Anterior cingulate cortex (tissue), 58 donors: ENCODE measurements around the gene F7.
"Not testable (repeated sequence)": the region's sequence is repeated elsewhere in the genome, so short reads cannot be mapped to it uniquely, and the experiment has no call there.

Experiments used
- DNase-seq, 58 donors: peaks; one replicate each; lab custom pipeline; 2025; lab: John Stamatoyannopoulos, UW

The F7 gene

DNA sequence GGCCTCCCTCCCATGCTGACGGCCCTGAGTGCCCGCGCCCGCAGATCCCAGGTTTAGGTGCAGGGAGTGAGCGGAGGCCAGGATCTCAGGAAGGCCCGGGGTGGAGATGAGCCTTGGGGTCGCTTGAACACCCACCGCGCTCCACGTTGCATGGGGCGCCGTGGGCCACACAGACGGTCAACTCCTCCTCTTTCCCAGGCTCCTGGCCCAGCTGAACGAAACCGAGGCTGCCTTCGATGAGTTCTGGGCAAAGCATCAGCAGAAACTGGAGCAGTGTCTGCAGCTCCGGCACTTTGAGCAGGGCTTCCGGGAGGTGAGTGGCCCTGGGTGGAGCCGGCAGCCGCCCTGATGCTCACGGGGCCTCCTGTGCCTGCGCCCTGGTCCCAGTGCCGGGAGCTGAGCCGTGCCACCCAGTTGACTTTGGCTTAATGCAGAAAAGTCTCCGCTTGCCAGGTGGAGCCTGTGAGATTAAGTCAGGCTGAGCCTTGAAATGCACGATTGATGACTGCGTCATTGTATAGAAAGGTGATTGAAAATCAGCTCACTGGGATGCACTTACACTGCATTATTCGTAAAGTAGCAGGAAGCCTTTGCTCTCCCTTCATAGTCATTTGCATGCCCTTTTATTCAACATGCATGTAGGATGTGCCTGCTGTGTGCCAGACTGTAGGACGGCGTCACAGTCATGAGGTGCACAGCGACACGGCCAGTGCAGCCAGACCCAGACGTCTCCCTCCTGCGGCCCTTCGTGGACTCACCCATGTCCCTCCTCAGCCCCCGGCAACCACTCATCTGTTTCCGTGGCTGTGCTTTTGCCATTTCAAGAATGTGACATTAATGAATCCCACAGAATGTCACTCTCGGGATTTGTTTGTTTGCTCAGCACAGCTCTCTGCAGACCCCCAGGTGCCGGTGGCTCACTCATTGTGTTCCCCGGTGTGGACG is 35.5 kb upstream of the F7 start:
- DNase-seq, result peak in 1 of 58 donors; percentile 33

DNA sequence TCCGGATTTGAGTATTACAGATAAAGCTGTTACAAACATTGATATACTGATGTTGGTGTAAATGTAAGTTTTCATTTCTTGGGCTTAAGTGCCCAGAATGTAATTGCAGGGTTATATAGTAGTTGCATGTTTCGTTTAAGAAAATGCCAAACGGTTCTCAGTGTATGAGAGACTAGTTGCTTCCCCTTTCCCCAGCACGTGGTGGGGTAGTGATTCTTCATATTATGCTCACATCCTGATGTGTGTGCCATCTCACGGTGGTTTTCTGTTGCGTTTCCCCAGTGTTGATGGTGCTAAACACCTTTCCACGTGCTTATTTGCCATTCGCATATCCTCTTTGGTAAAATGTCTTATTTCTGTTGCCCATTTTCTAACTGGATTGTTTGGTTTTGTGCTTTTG is 34.7 kb upstream of the F7 start:
- no peak for DNase-seq

- no peak for DNase-seq
Measured at GRCh38 chr13:113072376-113072775, 33.2 kb upstream of the F7 start.

- DNase-seq, result no peak
Measured at GRCh38 chr13:113073942-113074341, 31.6 kb upstream of the F7 start.

GRCh38 chr13:113074401-113074800 is 31.2 kb upstream of the F7 start:
- no peak for DNase-seq

GRCh38 chr13:113074876-113075275 is 30.7 kb upstream of the F7 start:
- no peak for DNase-seq

DNA sequence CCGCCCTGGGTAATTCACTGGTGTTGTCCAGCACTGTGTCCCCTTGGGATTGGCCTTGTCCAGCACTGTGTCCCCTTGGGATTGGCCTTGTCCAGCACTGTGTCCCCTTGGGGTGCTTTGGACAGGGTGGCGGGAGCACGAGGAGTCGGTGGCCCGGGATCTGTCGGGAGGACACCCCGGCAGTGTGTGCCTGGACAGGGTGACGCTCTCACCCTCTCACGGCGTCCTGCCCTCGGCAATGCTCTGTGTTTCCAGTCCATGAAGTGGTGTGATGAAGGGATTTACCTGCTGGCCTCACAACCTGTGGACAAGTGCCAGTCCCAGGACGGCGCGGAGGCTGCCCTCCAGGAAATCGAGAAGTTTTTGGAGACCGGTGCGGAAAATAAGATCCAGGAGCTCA is 29.9 kb upstream of the F7 start:
- DNase-seq, result no peak

DNA sequence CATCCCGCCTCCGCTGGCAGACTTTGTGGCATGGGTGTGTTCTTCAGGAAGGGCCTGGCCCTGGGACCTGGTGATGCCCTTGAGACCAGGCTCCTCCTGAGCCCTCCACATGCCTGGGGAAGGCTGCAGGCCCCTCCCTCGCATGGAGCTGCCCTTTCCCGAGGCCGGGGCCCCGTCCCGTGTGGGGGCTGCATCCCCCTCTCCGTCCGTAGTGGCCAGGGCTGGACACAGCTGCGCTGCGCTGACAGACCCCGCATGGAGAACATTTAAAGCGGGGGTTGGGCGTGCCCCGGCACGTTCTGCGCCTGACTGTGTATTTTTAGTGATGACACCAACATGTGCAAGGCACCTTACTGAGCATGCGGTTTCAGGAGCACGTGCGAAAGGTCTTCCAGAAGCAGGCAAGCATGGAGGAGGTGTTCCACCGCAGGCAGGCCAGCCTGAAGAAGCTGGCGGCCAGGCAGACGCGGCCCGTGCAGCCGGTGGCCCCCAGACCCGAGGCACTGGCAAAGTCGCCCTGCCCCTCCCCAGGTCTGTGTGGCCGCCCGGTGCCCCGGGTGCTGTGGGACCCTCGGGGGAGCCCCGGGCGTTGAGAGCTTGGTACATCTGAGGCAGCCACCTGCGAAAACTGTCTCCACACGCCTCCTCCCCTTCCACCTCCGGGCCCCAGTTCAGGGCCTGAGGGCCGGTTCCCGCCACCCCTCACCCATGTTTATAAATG is 28.8 kb upstream of the F7 start:
- DNase-seq, result no peak

- DNase-seq, result no peak
Measured at GRCh38 chr13:113077566-113077952, 28.0 kb upstream of the F7 start.

GRCh38 chr13:113077953-113078901 is 27.4 kb upstream of the F7 start:
- no peak for DNase-seq

GRCh38 chr13:113078902-113079780 is 26.4 kb upstream of the F7 start:
- DNase-seq, result peak in 38 of 58 donors; percentile 1 to 77 (median 56)

DNA sequence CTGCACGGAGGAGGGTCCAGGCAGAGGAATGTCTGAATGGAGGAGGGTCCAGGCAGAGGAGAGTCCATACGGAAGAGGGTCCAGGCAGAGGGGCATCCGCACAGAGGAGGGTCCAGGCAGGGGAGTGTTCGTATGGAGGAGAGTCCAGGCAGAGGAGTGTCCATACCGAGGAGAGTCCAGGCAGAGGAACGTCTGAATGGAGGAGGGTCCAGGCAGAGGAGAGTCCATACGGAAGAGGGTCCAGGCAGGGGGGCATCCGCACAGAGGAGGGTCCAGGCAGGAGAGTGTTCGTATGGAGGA is 25.9 kb upstream of the F7 start:
- not testable (repeated sequence) for DNase-seq

DNA sequence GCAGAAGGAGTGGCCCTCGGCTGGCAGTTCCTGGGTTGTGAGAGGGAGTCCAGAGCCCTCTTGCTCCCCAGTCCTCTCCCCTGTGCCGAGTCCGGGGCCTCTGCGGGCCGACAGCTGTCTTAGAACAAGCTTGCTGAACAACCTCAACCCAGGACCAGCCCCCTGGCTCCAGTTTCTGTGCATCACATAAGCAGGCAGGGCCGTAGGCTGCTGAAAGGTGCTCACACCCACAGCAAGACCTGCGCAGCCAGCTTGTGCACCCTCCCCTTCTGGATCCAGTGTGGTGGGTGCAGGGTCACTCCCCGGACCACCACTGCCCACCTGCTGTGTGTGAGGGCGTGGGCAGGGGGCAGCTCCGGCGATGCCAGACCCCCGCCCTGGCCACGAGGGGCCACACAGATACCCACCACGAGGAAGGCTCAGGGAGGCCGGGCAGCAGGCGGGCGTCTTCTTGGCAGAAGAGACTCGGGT is 25.2 kb upstream of the F7 start:
- DNase-seq, result no peak

- no peak for DNase-seq
Measured at GRCh38 chr13:113080901-113081521, 24.6 kb upstream of the F7 start.

GRCh38 chr13:113082198-113083021 is 23.2 kb upstream of the F7 start:
- no peak for DNase-seq

- no peak for DNase-seq
Measured at GRCh38 chr13:113083022-113083373, 22.6 kb upstream of the F7 start.

DNA sequence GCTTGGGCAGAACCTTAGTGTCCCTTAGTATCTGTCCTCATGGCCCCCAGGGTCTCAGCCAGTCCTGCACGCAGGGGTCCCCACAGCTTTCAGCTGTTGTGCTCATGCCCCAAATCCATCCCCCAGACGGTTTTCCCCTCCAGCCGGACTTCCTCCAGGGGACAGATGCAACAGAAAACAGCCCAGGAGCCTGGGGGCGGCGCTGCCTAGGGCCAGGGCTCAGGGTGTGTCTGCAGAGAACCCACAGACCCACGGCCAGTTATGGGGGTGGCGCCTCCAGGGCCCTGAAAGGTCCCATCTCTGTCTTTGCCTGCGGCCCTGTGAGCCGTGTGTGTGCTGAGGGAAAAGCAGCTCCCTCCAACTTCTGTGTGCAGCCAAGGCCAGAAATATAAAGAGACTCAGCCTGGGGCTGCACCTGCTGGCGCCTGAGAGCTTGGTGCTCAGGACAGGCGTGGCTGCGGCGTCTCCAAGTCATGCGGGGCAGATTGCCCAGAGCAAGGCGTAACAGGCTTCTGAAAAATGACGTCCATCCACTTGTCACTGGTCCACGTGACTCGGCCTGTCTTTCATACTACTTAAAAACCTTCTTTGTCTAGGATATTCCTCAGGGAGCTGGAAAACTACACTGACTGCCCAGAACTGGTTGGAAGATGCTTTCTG is 22.1 kb upstream of the F7 start:
- DNase-seq, result peak in 44 of 58 donors; percentile 18 to 89 (median 58)
